ENCODE data around the gene KIAA0232.
"Not testable (repeated sequence)": the region's sequence is repeated elsewhere in the genome, so short reads cannot be mapped to it uniquely, and the experiment has no call there.

The KIAA0232 gene

DNA sequence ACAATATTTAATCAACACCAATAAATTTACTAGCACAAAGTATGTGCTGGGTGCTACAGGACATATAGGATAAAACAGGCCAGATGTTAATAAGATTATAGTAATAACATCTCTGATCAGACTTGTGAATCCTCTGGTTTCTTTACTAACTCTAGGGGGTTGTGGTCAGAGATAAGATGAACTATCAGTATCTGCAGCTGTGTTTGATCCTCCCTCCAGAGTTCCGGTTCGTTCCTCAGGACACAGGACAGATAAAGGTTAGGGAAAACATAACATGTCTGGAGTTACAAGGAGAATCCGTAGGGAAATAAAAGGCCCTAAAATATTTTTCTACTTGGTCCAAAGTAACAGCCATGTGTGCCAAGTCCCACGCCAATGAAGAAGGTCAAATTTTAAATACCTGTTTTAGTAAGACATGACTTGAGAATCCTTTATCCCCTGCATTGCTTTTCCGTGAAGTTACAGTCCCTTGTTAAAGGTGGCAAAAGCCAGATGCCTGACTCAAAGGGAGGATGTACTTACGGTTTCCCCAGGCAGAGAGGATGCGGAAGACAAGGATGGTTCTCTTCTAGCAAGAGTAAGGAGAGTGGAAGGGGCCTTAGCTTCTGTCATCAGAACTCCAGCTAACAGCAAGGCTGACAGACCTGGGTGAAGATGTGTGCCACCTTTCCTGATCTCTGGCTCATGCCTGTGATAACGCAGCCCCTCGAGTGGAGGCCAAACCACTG, 44.4 kb downstream of the KIAA0232 start:
- H3K79me2 ChIP-seq (ENCODE audit: control insufficient read depth, low read length): peaks cover 11% of the 10 kb centered on the region
- no peak overlapping the region for H3K27ac ChIP-seq (ENCODE audit: low read depth, low read length)
- H3K4me2 ChIP-seq (ENCODE audit: low read length): no peak overlapping the region
- no peaks in the 10 kb centered on the region; the same call in 1 of the 2 replicates for H3F3A ChIP-seq (ENCODE audit: control insufficient read depth, insufficient read depth)
- no peak overlapping the region for H3K4me3 ChIP-seq (ENCODE audit: low read length)
- no peaks in the 10 kb centered on the region for H3K27me3 ChIP-seq (ENCODE audit: control insufficient read depth, low read length)
- H3K36me3 ChIP-seq (ENCODE audit: control insufficient read depth, low read length): peaks cover 51% of the 10 kb centered on the region
- no peaks in the 10 kb centered on the region for H4K20me1 ChIP-seq (ENCODE audit: control insufficient read depth, insufficient read depth, low read depth, low read length)
- no peaks in the 10 kb centered on the region for H3K9me3 ChIP-seq (ENCODE audit: control insufficient read depth, insufficient read depth, low read length)
- no peaks in the 10 kb centered on the region for H3K9me2 ChIP-seq (replicated peaks; ENCODE audit: control insufficient read depth, low read length)
- TF ChIP-seq, protein P1, sequence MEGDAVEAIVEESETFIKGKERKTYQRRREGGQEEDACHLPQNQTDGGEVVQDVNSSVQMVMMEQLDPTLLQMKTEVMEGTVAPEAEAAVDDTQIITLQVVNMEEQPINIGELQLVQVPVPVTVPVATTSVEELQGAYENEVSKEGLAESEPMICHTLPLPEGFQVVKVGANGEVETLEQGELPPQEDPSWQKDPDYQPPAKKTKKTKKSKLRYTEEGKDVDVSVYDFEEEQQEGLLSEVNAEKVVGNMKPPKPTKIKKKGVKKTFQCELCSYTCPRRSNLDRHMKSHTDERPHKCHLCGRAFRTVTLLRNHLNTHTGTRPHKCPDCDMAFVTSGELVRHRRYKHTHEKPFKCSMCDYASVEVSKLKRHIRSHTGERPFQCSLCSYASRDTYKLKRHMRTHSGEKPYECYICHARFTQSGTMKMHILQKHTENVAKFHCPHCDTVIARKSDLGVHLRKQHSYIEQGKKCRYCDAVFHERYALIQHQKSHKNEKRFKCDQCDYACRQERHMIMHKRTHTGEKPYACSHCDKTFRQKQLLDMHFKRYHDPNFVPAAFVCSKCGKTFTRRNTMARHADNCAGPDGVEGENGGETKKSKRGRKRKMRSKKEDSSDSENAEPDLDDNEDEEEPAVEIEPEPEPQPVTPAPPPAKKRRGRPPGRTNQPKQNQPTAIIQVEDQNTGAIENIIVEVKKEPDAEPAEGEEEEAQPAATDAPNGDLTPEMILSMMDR (IDR thresholded peaks at IDR 0.05; ENCODE audit: low read depth, low read length, poor library complexity, severe bottlenecking): no peak
- no peak for TF ChIP-seq EZH2phosphoT487 (IDR thresholded peaks at IDR 0.05; ENCODE audit: borderline replicate concordance, low read length)
- H3K4me1 ChIP-seq (ENCODE audit: control insufficient read depth, low read length): no peaks in the 10 kb centered on the region

DNA sequence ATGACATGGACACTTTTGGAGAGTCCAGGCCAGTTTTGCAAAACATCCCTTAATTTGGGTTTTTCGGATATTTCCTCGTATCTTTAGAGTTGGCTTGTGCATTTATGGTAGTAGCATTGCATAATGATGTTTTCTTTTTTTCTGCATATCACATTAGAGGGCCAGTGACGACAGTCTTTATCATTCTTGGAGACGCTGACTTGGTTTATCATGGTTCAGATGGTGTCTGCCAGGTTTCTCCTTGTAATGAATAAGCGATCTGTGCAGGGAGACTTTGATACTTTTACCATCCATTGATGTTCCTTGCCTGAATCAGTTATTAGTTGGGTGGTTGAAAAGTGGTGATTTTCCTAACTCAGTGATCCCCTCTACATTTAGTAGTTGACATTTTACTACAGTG, 46.6 kb downstream of the KIAA0232 start:
- no peak overlapping the region for H3K27ac ChIP-seq (ENCODE audit: low read depth, low read length)
- H3K9me2 ChIP-seq (replicated peaks; ENCODE audit: control insufficient read depth, low read length): no peaks in the 10 kb centered on the region
- H3K4me3 ChIP-seq (ENCODE audit: low read length): no peak overlapping the region
- no peaks in the 10 kb centered on the region for H4K20me1 ChIP-seq (ENCODE audit: control insufficient read depth, insufficient read depth, low read depth, low read length)
- no peaks in the 10 kb centered on the region for H3K9me3 ChIP-seq (ENCODE audit: control insufficient read depth, insufficient read depth, low read length)
- H3K4me2 ChIP-seq (ENCODE audit: low read length): no peak overlapping the region
- H3K4me1 ChIP-seq (ENCODE audit: control insufficient read depth, low read length): no peaks in the 10 kb centered on the region
- TF ChIP-seq, protein P1 (IDR thresholded peaks at IDR 0.05; ENCODE audit: low read depth, low read length, poor library complexity, severe bottlenecking): no peak
- no peak for TF ChIP-seq EZH2phosphoT487 (IDR thresholded peaks at IDR 0.05; ENCODE audit: borderline replicate concordance, low read length)
- no peaks in the 10 kb centered on the region; the same call in 1 of the 2 replicates for H3F3A ChIP-seq (ENCODE audit: control insufficient read depth, insufficient read depth)
- no peaks in the 10 kb centered on the region for H3K27me3 ChIP-seq (ENCODE audit: control insufficient read depth, low read length)
- H3K36me3 ChIP-seq (ENCODE audit: control insufficient read depth, low read length): peaks cover 63% of the 10 kb centered on the region
- H3K79me2 ChIP-seq (ENCODE audit: control insufficient read depth, low read length): peaks cover 4% of the 10 kb centered on the region

DNA sequence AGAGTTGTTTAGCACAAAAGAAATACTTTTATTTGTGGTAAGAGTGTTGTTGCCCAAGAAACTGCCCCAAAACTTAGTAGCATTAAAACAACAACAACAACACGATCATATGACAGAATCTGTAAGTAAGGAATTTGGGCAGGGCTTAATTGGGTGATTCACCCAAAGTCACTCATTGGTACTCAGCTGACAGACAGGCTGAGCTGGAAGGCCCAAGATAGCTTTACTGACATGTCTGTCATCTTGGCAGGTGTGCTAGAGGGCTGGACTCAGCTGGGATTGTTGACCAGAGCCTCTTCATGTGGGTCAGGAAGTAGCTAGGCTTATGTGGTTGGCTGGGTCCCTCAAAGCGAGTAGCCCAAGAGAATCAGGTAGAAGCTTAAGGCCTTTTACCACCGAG, 52.3 kb downstream of the KIAA0232 start:
- Histone ChIP-seq H3K4me2 (ENCODE audit: low read length) (no peak overlapping the region), H4K20me1 (ENCODE audit: control insufficient read depth, insufficient read depth, low read depth, low read length) (0 out of 2 replicates have a peak, but pooled peaks cover 2% of the 10 kb centered on the region), H3K27me3 (ENCODE audit: control insufficient read depth, low read length) (no peaks in the 10 kb centered on the region), H3F3A (ENCODE audit: control insufficient read depth, insufficient read depth) (no peaks in the 10 kb centered on the region), H3K36me3 (ENCODE audit: control insufficient read depth, low read length) (peaks cover 25% of the 10 kb centered on the region), H3K4me3 (ENCODE audit: low read length) (no peak overlapping the region), H3K79me2 (ENCODE audit: control insufficient read depth, low read length) (peaks cover 6% of the 10 kb centered on the region), H3K9me2 (replicated peaks; ENCODE audit: control insufficient read depth, low read length) (no peaks in the 10 kb centered on the region), H3K9me3 (ENCODE audit: control insufficient read depth, insufficient read depth, low read length) (no peaks in the 10 kb centered on the region), H3K27ac (ENCODE audit: low read depth, low read length) (no peak overlapping the region), H3K4me1 (ENCODE audit: control insufficient read depth, low read length) (no peaks in the 10 kb centered on the region)
- no peak for TF ChIP-seq EZH2phosphoT487 (IDR thresholded peaks at IDR 0.05; ENCODE audit: borderline replicate concordance, low read length)
- TF ChIP-seq, protein P1 (IDR thresholded peaks at IDR 0.05; ENCODE audit: low read depth, low read length, poor library complexity, severe bottlenecking): no peak

DNA sequence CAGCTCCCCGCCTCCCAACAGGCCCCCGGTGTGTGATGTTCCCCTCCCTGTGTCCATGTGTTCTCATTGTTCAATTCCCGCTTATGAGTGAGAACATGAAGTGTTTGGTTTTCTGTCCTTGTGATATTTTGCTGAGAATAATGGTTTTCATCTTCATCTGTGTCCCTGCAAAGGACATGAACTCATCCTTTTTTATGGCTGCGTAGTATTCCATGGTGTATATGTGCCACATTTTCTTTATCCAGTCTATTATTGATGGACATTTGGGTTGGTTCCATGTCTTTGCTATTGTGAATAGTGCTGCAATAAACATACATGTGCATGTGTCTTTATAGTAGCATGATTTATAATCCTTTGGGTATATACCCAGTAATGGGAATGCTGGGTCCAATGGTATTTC, 53.1 kb downstream of the KIAA0232 start:
- not testable (repeated sequence) for H3K27me3 ChIP-seq (ENCODE audit: control insufficient read depth, low read length); H4K20me1 ChIP-seq (ENCODE audit: control insufficient read depth, insufficient read depth, low read depth, low read length); H3K9me2 ChIP-seq (replicated peaks; ENCODE audit: control insufficient read depth, low read length); H3K9me3 ChIP-seq (ENCODE audit: control insufficient read depth, insufficient read depth, low read length); H3K27ac ChIP-seq (ENCODE audit: low read depth, low read length); H3K4me3 ChIP-seq (ENCODE audit: low read length); H3K4me2 ChIP-seq (ENCODE audit: low read length); H3K79me2 ChIP-seq (ENCODE audit: control insufficient read depth, low read length); H3K4me1 ChIP-seq (ENCODE audit: control insufficient read depth, low read length); H3F3A ChIP-seq (ENCODE audit: control insufficient read depth, insufficient read depth)
- peaks cover 20% of the 10 kb centered on the region for H3K36me3 ChIP-seq (ENCODE audit: control insufficient read depth, low read length)

DNA sequence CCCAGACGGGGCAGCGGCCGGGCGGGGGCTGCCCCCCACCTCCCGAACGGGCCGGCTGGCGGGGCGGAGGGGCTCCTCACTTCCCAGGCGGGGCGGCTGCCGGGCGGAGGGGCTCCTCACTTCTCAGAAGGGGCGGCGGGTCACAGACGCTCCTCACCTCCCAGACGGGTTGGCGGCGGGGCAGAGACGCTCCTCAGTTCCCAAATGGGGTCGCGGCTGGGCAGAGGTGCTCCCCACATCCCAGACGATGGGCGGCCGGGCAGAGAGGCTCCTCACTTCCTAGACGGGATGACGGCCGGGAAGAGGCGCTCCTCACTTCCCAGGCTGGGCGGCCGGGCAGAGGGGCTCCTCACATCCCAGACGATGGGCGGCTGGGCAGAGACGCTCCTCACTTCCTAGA, 54.6 kb downstream of the KIAA0232 start:
- H3K4me2 ChIP-seq (ENCODE audit: low read length); H3K9me2 ChIP-seq (replicated peaks; ENCODE audit: control insufficient read depth, low read length); H3K27me3 ChIP-seq (ENCODE audit: control insufficient read depth, low read length); H3K79me2 ChIP-seq (ENCODE audit: control insufficient read depth, low read length); H3K4me1 ChIP-seq (ENCODE audit: control insufficient read depth, low read length); H3F3A ChIP-seq (ENCODE audit: control insufficient read depth, insufficient read depth); H4K20me1 ChIP-seq (ENCODE audit: control insufficient read depth, insufficient read depth, low read depth, low read length); H3K27ac ChIP-seq (ENCODE audit: low read depth, low read length); H3K9me3 ChIP-seq (ENCODE audit: control insufficient read depth, insufficient read depth, low read length); H3K4me3 ChIP-seq (ENCODE audit: low read length): not testable (repeated sequence)
- peaks cover 19% of the 10 kb centered on the region for H3K36me3 ChIP-seq (ENCODE audit: control insufficient read depth, low read length)
